DMS53 treated with DMSO at 0.1 percent for 48 hours (cell line): Measurements from ENCODE around the gene MTM1.

Experiments
- DNase-seq: peaks from one replicate; lab custom pipeline; 2025; ENCODE audit not compliant: unreplicated experiment; lab: John Stamatoyannopoulos, UW

The MTM1 gene

GRCh38 chrX:150599226-150599625 is 30.8 kb downstream of the MTM1 start:
- no peak for DNase-seq

- no peak for DNase-seq
Measured at GRCh38 chrX:150602296-150602695, 33.9 kb downstream of the MTM1 start.

- no peak for DNase-seq
Measured at GRCh38 chrX:150602743-150603142, 34.3 kb downstream of the MTM1 start.

GRCh38 chrX:150605603-150606002 is 37.2 kb downstream of the MTM1 start:
- DNase-seq, result no peak

GRCh38 chrX:150607201-150607600 is 38.8 kb downstream of the MTM1 start:
- no peak for DNase-seq

- no peak for DNase-seq
Measured at GRCh38 chrX:150610043-150610442, 41.6 kb downstream of the MTM1 start.

GRCh38 chrX:150610446-150610845 is 42.0 kb downstream of the MTM1 start:
- DNase-seq, result no peak

- no peak for DNase-seq
Measured at GRCh38 chrX:150615356-150615755, 46.9 kb downstream of the MTM1 start.

GRCh38 chrX:150616179-150616862 is 47.9 kb downstream of the MTM1 start:
- DNase-seq, result no peak

GRCh38 chrX:150616863-150617198 is 48.4 kb downstream of the MTM1 start:
- no peak for DNase-seq

GRCh38 chrX:150621652-150622051 is 53.2 kb downstream of the MTM1 start:
- DNase-seq, result no peak

- DNase-seq, result no peak
Measured at GRCh38 chrX:150623583-150623982, 55.2 kb downstream of the MTM1 start.

GRCh38 chrX:150625097-150625496 is 56.7 kb downstream of the MTM1 start:
- no peak for DNase-seq

- DNase-seq, result no peak
Measured at GRCh38 chrX:150625875-150626274, 57.5 kb downstream of the MTM1 start.

- DNase-seq, result no peak
Measured at GRCh38 chrX:150627957-150628356, 59.5 kb downstream of the MTM1 start.

GRCh38 chrX:150635952-150636351 is 67.5 kb downstream of the MTM1 start:
- DNase-seq, result no peak

GRCh38 chrX:150642423-150642822 is 74.0 kb downstream of the MTM1 start:
- no peak for DNase-seq

GRCh38 chrX:150643271-150643670 is 74.8 kb downstream of the MTM1 start:
- no peak for DNase-seq

GRCh38 chrX:150643958-150644357 is 75.5 kb downstream of the MTM1 start:
- no peak for DNase-seq

- DNase-seq, result no peak
Measured at GRCh38 chrX:150644422-150644821, 76.0 kb downstream of the MTM1 start.

GRCh38 chrX:150647331-150647730 is 78.9 kb downstream of the MTM1 start:
- DNase-seq, result no peak

- DNase-seq, result no peak
Measured at GRCh38 chrX:150648296-150648940, 80.0 kb downstream of the MTM1 start.
